Measurements from ENCODE around the gene PBOV1. TPM values are rescaled to one million over a fixed set of nuclear protein-coding genes. Genes with fewer than 3 reads are reported as not detected.

The PBOV1 gene
- total RNA-seq, 1 experiment from 2014 or later: not detected

- no peak for DNase-seq (ENCODE audit: low read depth)
Observed at GRCh38 chr6:138205437-138206094, 12.7 kb downstream of the PBOV1 start.

DNA sequence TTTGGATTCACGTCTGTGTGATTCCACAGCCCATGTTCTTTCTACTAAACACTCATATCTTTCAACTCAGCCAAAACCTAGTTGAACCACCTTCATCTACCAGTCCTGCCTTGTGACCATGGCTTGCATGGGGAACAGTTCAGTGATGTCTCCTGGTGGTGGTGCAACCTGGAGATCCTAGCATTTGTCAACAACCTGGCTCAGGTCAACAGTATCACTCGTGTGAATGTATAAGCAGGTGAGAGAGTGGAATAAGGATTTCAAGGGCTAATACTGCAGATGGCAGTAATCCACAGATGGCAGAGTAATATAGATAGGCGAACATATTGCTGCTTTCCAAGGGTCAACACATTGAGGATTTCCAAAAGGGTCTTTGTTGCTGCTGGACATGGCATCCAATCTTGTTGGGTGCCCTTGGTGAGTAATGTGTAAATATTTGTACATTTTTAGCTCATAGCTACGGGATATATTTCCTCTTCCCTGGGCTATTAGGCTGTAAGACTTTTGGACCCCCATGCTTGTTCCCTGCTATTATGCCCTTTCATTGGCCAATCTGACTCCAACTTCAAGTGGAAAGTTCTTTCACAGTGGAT, 13.4 kb downstream of the PBOV1 start:
- DNase-seq (ENCODE audit: low read depth): no peak

GRCh38 chr6:138204303-138204702, 14.0 kb downstream of the PBOV1 start:
- no peak for DNase-seq (ENCODE audit: low read depth)

- DNase-seq (ENCODE audit: low read depth): no peak
Observed at GRCh38 chr6:138203315-138203714, 15.0 kb downstream of the PBOV1 start.

GRCh38 chr6:138201836-138202235, 16.5 kb downstream of the PBOV1 start:
- no peak for DNase-seq (ENCODE audit: low read depth)

- no peak for DNase-seq (ENCODE audit: low read depth)
Observed at GRCh38 chr6:138198430-138199091, 19.7 kb downstream of the PBOV1 start.

- no peak for DNase-seq (ENCODE audit: low read depth)
Observed at GRCh38 chr6:138197570-138197969, 20.7 kb downstream of the PBOV1 start.

GRCh38 chr6:138196122-138196738, 22.1 kb downstream of the PBOV1 start:
- DNase-seq (ENCODE audit: low read depth): no peak

GRCh38 chr6:138194287-138194686, 24.0 kb downstream of the PBOV1 start:
- no peak for DNase-seq (ENCODE audit: low read depth)

DNA sequence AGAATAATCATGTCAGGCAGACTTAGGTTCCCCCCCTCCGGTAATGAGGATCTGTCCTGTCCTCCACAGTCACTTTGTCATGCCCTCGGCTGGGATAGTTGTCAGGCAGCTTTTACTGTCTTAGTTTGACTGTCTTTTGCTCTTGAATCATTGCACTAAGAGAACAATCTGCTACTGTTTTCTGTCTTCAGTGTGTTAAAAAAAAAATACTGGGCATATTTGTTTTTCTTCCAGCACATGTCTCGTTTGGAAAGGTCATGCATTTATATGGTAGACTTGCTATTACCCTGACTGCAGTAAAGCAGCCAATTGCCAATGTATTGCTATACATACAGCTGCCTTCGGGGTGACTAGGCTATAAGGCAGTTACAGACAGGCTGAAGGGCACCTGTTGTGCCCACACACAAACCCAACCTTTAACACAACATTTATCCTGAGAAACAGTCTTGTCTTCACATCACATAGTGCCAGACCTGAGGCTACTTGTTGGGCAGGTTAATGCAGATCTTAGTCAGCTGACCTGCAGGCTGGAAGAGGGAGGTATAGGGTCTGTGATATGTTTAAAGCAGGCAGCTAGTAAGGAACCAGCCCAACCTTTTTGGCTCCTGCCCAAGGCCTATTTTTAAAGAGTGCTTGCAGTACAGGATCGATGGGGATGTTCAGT, 29.9 kb downstream of the PBOV1 start:
- no peak for DNase-seq (ENCODE audit: low read depth)

GRCh38 chr6:138187156-138187555, 31.1 kb downstream of the PBOV1 start:
- DNase-seq (ENCODE audit: low read depth): no peak

DNA sequence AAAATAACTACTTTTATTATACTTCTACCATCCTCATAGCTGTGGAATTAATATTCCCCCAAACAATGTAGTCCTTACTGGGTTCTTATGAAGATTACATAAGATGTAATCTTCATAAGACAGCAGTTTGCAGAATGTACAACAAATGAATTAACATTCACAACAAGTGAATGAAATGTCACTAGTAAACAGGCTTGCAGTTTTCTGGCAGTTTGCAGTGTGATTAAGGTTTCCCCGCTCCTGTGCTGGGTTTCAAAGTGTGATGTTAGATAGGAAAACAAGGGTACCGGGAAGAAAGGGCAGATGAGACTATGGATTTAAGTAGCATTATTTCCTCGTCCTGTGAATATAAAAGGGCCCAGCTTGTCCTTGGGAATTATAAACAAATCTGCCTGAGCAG, 34.1 kb downstream of the PBOV1 start:
- no peak for DNase-seq (ENCODE audit: low read depth)

- DNase-seq (ENCODE audit: low read depth): no peak
Observed at GRCh38 chr6:138183790-138184134, 34.5 kb downstream of the PBOV1 start.

- no peak for DNase-seq (ENCODE audit: low read depth)
Observed at GRCh38 chr6:138182939-138183789, 35.1 kb downstream of the PBOV1 start.

- no peak for DNase-seq (ENCODE audit: low read depth)
Observed at GRCh38 chr6:138176652-138177232, 41.5 kb downstream of the PBOV1 start.

GRCh38 chr6:138175596-138175995, 42.7 kb downstream of the PBOV1 start:
- DNase-seq (ENCODE audit: low read depth): no peak
